IMR-90 (cell line): ENCODE results near the gene CARM1. TPM values are rescaled to one million over a fixed set of nuclear protein-coding genes. Genes with fewer than 3 reads are reported as not detected.

Source experiments
- ATAC-seq: fragments of 200-7000 bp; cut with Tn5 transposase; 2 replicates; pipeline ENCODE4 v1.9.1; 2020; ENCODE audit warnings: low read depth, mild to moderate bottlenecking, moderate library complexity
- BruUV-seq: library from RNA; stranded (reverse); fragments of 400-500 nt; replicated peaks from 2 replicates; lab custom pipeline; 2021; lab: Mats Ljungman, UMichigan
- CTCF ChIA-PET: fragments of 300-600 bp; formaldehyde crosslinking; extraction: SDS; loops from one replicate; lab custom pipeline; 2021; ENCODE audit warnings: antibody characterized with exemption; lab: Yijun Ruan, JAX
- POLR2A ChIA-PET: fragments of 300-600 bp; sonication (Branson Sonifier 250); formaldehyde crosslinking; loops from one replicate; lab custom pipeline; 2022; ENCODE audit warnings: antibody characterized with exemption; ENCODE audit not compliant: unreplicated experiment; lab: Charles Lee
- DNase-seq: peaks from one replicate; pipeline ENCODE4 v3.0.0; 2013
- H2AFZ ChIP-seq: replicated peaks from 2 replicates; pipeline ENCODE3; 2013; ENCODE audit warnings: low read length, mild to moderate bottlenecking; ENCODE audit not compliant: poor library complexity
- H2AK5ac ChIP-seq: 2 replicates; pipeline ENCODE4 v1.6.1; 2013; ENCODE audit warnings: low read depth, low read length, inconsistent platforms
- H2AK9ac ChIP-seq: replicated peaks from 2 replicates; pipeline ENCODE3; 2013; ENCODE audit warnings: mild to moderate bottlenecking, low read depth, low read length, moderate library complexity; ENCODE audit not compliant: poor library complexity
- H2BK120ac ChIP-seq: 2 replicates; pipeline ENCODE4 v1.6.1; 2013; ENCODE audit warnings: low read depth, low read length, inconsistent platforms
- H2BK15ac ChIP-seq: 3 replicates; pipeline ENCODE4 v1.6.1; 2013; ENCODE audit warnings: low read depth, low read length, inconsistent platforms
- H2BK20ac ChIP-seq: 2 replicates; pipeline ENCODE4 v1.6.1; 2013; ENCODE audit warnings: low read depth, mild to moderate bottlenecking, inconsistent platforms, low read length, moderate library complexity
- H2BK5ac ChIP-seq: 2 replicates; pipeline ENCODE4 v1.6.1; 2013; ENCODE audit warnings: mild to moderate bottlenecking, low read depth, low read length, inconsistent platforms; ENCODE audit not compliant: poor library complexity, severe bottlenecking
- H3K14ac ChIP-seq: replicated peaks from 2 replicates; pipeline ENCODE4 v1.6.1; 2013; ENCODE audit warnings: low read depth, low read length, inconsistent platforms
- H3K18ac ChIP-seq: 2 replicates; pipeline ENCODE4 v1.6.1; 2013; ENCODE audit warnings: low read depth, low read length, control low read depth
- H3K23ac ChIP-seq: 2 replicates; pipeline ENCODE4 v1.6.1; 2013; ENCODE audit warnings: low read depth, low read length, inconsistent platforms
- H3K27ac ChIP-seq: 2 replicates; pipeline ENCODE4 v1.5.1; 2013; ENCODE audit warnings: mild to moderate bottlenecking, control low read depth, low read length; ENCODE audit not compliant: insufficient read depth
- H3K27me3 ChIP-seq: 2 replicates; pipeline ENCODE4 v1.6.1; 2013; ENCODE audit warnings: low read length; ENCODE audit not compliant: control insufficient read depth, insufficient read depth
- H3K36me3 ChIP-seq: 2 replicates; pipeline ENCODE4 v1.6.1; 2013; ENCODE audit warnings: low read length, mixed read lengths; ENCODE audit not compliant: control insufficient read depth, insufficient read depth
- H3K4ac ChIP-seq: 2 replicates; pipeline ENCODE4 v1.6.1; 2013; ENCODE audit warnings: low read depth, low read length, inconsistent platforms
- H3K4me1 ChIP-seq: 2 replicates; pipeline ENCODE4 v1.6.1; 2013; ENCODE audit warnings: low read length, mixed read lengths; ENCODE audit not compliant: control insufficient read depth, insufficient read depth
- H3K4me2 ChIP-seq: 2 replicates; pipeline ENCODE4 v1.6.1; 2013; ENCODE audit warnings: low read depth, mild to moderate bottlenecking, control low read depth, low read length, moderate library complexity
- H3K4me3 ChIP-seq: 2 replicates; pipeline ENCODE4 v1.5.1; 2013; ENCODE audit warnings: low read depth, mild to moderate bottlenecking, control low read depth, low read length, moderate library complexity; ENCODE audit not compliant: insufficient read depth
- H3K56ac ChIP-seq: 2 replicates; pipeline ENCODE4 v1.6.1; 2013; ENCODE audit warnings: low read length, inconsistent platforms; ENCODE audit not compliant: insufficient read depth; ENCODE audit errors: extremely low read depth
- H3K79me1 ChIP-seq, 2 experiments: 2 replicates each; pipeline ENCODE4 v1.6.1; 2013; ENCODE audit warnings: low read length in 2 of 2, inconsistent platforms in 1 of 2, low read depth in 1 of 2
- H3K9ac ChIP-seq: 2 replicates; pipeline ENCODE4 v1.6.1; 2013; ENCODE audit warnings: low read depth, low read length, control low read depth
- H3K9me1 ChIP-seq: 2 replicates; pipeline ENCODE4 v1.6.1; 2013; ENCODE audit warnings: low read length, inconsistent platforms; ENCODE audit not compliant: insufficient read depth
- H3K9me3 ChIP-seq: 2 replicates; pipeline ENCODE4 v1.6.1; 2013; ENCODE audit warnings: low read length; ENCODE audit not compliant: control insufficient read depth, insufficient read depth
- H4K20me1 ChIP-seq: 2 replicates; pipeline ENCODE4 v1.6.1; 2013; ENCODE audit warnings: low read length, inconsistent platforms; ENCODE audit not compliant: insufficient read depth
- H4K5ac ChIP-seq: 2 replicates; pipeline ENCODE4 v1.6.1; 2013; ENCODE audit warnings: mild to moderate bottlenecking, low read depth, low read length, control low read depth
- H4K8ac ChIP-seq, 2 experiments: 2 replicates each; pipeline ENCODE4 v1.6.1; 2013; ENCODE audit warnings: low read depth in 2 of 2, low read length in 2 of 2, control low read depth in 1 of 2, inconsistent platforms in 1 of 2
- H4K91ac ChIP-seq: 2 replicates; pipeline ENCODE4 v1.6.1; 2013; ENCODE audit warnings: low read depth, low read length, inconsistent platforms; ENCODE audit not compliant: insufficient read depth
- FOS ChIP-seq: fragments of 150-350 bp; IDR thresholded peaks from 2 replicates; pipeline ENCODE4 v1.6.1; 2016; ENCODE audit warnings: low read depth, low read length
- MAZ ChIP-seq: IDR thresholded peaks from 2 replicates; pipeline ENCODE4 v1.6.1; 2012; ENCODE audit warnings: low read depth, mild to moderate bottlenecking, low read length, improper control_type of control experiment, moderate library complexity, borderline replicate concordance
- RAD21 ChIP-seq: IDR thresholded peaks from 2 replicates; pipeline ENCODE4 v1.6.1; 2012; ENCODE audit warnings: low read length, improper control_type of control experiment
- WGBS, 2 experiments: methylation state at CpG; one replicate each; pipeline versions ENCODE4 v1.1.5 to v1.1.7; 2013; ENCODE audit warnings: missing lambda C conversion rate in 2 of 2; ENCODE audit not compliant: insufficient read length in 1 of 2; ENCODE audit errors: extremely low coverage in 2 of 2; 5-methylcytosine and 5-hydroxymethylcytosine counted together
- dilution Hi-C: fragments of 300-500 bp; cut with HindIII; formaldehyde crosslinking; loops from one replicate; pipeline ENCODE4 v1.14.3; 2018; ENCODE audit warnings: low sequenced_read_pairs; ENCODE audit not compliant: unreplicated experiment
- in situ Hi-C: fragments of 300-500 bp; cut with MboI; formaldehyde crosslinking; loops from 3 replicates; pipeline ENCODE4 v1.14.3; 2019; ENCODE audit warnings: low sequenced_read_pairs, inconsistent platforms, mixed read lengths
- intact Hi-C: fragments of 100-400 bp; cut with micrococcal nuclease; formaldehyde crosslinking; loops from 2 replicates; pipeline ENCODE4 v1.10.0; 2022
- polyA plus RNA-seq, 3 experiments: library from polyadenylated mRNA; depleted of rRNA; stranded (reverse); fragments of >200 nt; gene quantifications; 2 replicates each; pipeline ENCODE4 v1.2.3, GENCODE V29; 2012; ENCODE audit warnings: low replicate concordance in 1 of 3
- total RNA-seq: library from RNA; depleted of rRNA; stranded (reverse); fragments of >200 nt; gene quantifications from 2 replicates; pipeline ENCODE4 v1.2.3, GENCODE V29; 2012

CARM1 gene
- total and polyA plus RNA-seq, 2 of the 4 experiments (the other 2 are of a cell fraction), result 20.3 to 67.1 TPM

DNA sequence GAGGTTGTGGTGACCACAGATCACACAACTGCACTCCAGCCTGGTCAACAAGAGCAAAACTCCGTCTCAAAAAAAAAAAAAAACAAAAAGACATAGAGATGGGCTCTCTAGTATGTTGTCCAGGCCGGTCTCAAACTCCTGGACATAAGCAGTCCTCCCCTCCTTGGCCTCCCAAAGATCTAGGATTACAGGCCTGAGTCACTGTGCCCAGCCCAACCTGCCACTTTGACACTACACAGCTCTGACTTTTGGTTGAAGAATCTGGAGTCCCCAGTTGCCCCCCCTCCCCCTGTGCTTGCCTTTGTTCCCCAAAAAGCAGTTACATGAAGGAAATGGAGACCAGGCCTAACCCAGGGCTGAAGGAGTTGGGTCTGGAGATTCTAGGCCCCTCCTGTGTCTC is 12.9 kb downstream of the CARM1 start:
- Histone ChIP-seq H3K9me1 (peaks cover 37% of the 10 kb centered on the region), H2BK5ac (peak overlapping the region; percentile 15), H3K4me1 (peaks cover 16% of the 10 kb centered on the region), H3K27ac (peak overlapping the region; percentile 24; the same call in 1 of the 2 replicates), H2BK20ac (no peak overlapping the region), H2BK120ac (no peak overlapping the region), H3K9me3 (no peaks in the 10 kb centered on the region), H3K36me3 (0 out of 2 replicates have a peak, but pooled peaks cover 2% of the 10 kb centered on the region), H3K27me3 (no peaks in the 10 kb centered on the region), H3K4me2 (0 out of 2 replicates have a peak overlapping the region, but pooled peaks have one; percentile 45), H3K79me1 (peaks cover 22 to 94% of the 10 kb centered on the region in 2 experiments), H2AK9ac (peak overlapping the region; percentile 73), H4K91ac (no peak overlapping the region), H3K4ac (peak overlapping the region; percentile 31), H3K9ac (no peak overlapping the region), H3K18ac (no peak overlapping the region), H2AFZ (peak overlapping the region; percentile 18), H2AK5ac (no peak overlapping the region), H4K20me1 (peaks cover 74% of the 10 kb centered on the region), H2BK15ac (no peak overlapping the region), H3K14ac (no peak overlapping the region), H3K56ac (no peak overlapping the region), H4K8ac (no peak overlapping the region), H3K23ac (no peak overlapping the region), H4K5ac (0 out of 2 replicates have a peak overlapping the region, but pooled peaks have one; percentile 19), H3K4me3 (no peak overlapping the region)
- BruUV-seq, result no TSS peak
- 100% methylated on average over 1 of the region's 2 CpGs; no CpG with 5 or more reads in 1 of the 2 experiments for WGBS, 2 experiments
- POLR2A ChIA-PET, result interaction anchor here (0.6 kb wide), 1 partner anchor 331 kb away, joined by 7 read pairs; no protein-coding TSS in a partner anchor
- CTCF ChIA-PET, result interaction anchor here (0.7 to 1.0 kb wide), 2 partner anchors 20 to 26 kb away, joined by 3 read pairs; no protein-coding TSS in a partner anchor
- DNase-seq (peak; percentile 77), ATAC-seq (peak; percentile 77)
- dilution Hi-C loops (no loop called here), in situ Hi-C loops (no loop called here), intact Hi-C loops (no loop called here)
- no peak for TF ChIP-seq RAD21
- TF ChIP-seq FOS, result peak; percentile 39; the same call in 1 of the 2 replicates
- peak; percentile 29; the same call in 1 of the 2 replicates for TF ChIP-seq MAZ
